Esophagus (tissue), 2 donors: ENCODE results near the gene FOXP1. TPM values are rescaled to one million over a fixed set of nuclear protein-coding genes. Genes with fewer than 3 reads are reported as not detected.

Source experiments
- H3K27ac ChIP-seq, 2 donors: one replicate each; pipeline ENCODE4 v1.5.1; 2013; ENCODE audit warnings: low read depth in 2 of 2, mild to moderate bottlenecking in 2 of 2, inconsistent platforms in 1 of 2, low read length in 1 of 2, moderate library complexity in 1 of 2
- H3K27me3 ChIP-seq, 2 donors: one replicate each; pipeline ENCODE4 v1.6.1; 2013; ENCODE audit warnings: low read length in 2 of 2, control low read depth in 1 of 2, mild to moderate bottlenecking in 1 of 2; ENCODE audit not compliant: insufficient read depth in 2 of 2, control insufficient read depth in 1 of 2
- H3K36me3 ChIP-seq, 2 donors: one replicate each; pipeline ENCODE4 v1.6.1; 2013; ENCODE audit warnings: low read length in 1 of 2; ENCODE audit not compliant: control insufficient read depth in 2 of 2, insufficient read depth in 2 of 2
- H3K4me1 ChIP-seq, 2 donors: one replicate each; pipeline ENCODE4 v1.6.1; 2013; ENCODE audit warnings: low read length in 1 of 2; ENCODE audit not compliant: control insufficient read depth in 2 of 2, insufficient read depth in 2 of 2
- H3K4me3 ChIP-seq, 2 donors: one replicate each; pipeline ENCODE4 v1.5.1; 2013; ENCODE audit warnings: low read length in 2 of 2, mild to moderate bottlenecking in 2 of 2, low read depth in 1 of 2, moderate library complexity in 1 of 2
- H3K9me3 ChIP-seq, 2 donors: one replicate each; pipeline ENCODE4 v1.6.1; 2013; ENCODE audit warnings: mild to moderate bottlenecking in 2 of 2, low read depth in 1 of 2, low read length in 1 of 2, moderate library complexity in 1 of 2; ENCODE audit not compliant: control insufficient read depth in 2 of 2, insufficient read depth in 1 of 2
- WGBS, 2 donors: extraction: QIAGEN DNeasy Blood & Tissue Kit; methylation state at CpG; one replicate each; pipeline ENCODE4 v1.1.7; 2013; 5-methylcytosine and 5-hydroxymethylcytosine counted together
- polyA plus RNA-seq, 2 donors: library from polyadenylated mRNA; stranded (reverse); fragments of 200-250 nt; gene quantifications; one replicate each; pipeline ENCODE4 v1.2.3, GENCODE V29; 2013
- donor health status: healthy with polysubstance abuse.
- donor health status: Bipolar disorder and iron deficiency.

The FOXP1 gene
- polyA plus RNA-seq, 2 donors, result 10.7 to 20.4 TPM

- 14 to 22% methylated on average over 9 of the region's 9 CpGs for WGBS, 2 donors
- Histone ChIP-seq H3K9me3 (no peaks in the 10 kb centered on the region), H3K4me1 (peaks cover 6 to 7% of the 10 kb centered on the region in 2 donors), H3K27ac (peak overlapping the region; percentile 40 to 65), H3K36me3 (no peaks in the 10 kb centered on the region), H3K27me3 (no peaks in the 10 kb centered on the region), H3K4me3 (no peak overlapping the region)
Observed at GRCh38 chr3:71389911-71390573, 193.5 kb downstream of the FOXP1 start.

- WGBS, 2 donors, result 46 to 68% methylated on average over 10 of the region's 10 CpGs
- Histone ChIP-seq H3K27ac (no peak overlapping the region), H3K4me3 (no peak overlapping the region), H3K4me1 (peaks cover 6 to 7% of the 10 kb centered on the region in 2 donors), H3K27me3 (no peaks in the 10 kb centered on the region), H3K36me3 (no peaks in the 10 kb centered on the region), H3K9me3 (no peaks in the 10 kb centered on the region)
Observed at GRCh38 chr3:71389191-71389590, 194.3 kb downstream of the FOXP1 start.

- Histone ChIP-seq H3K4me1 (peaks cover 6 to 7% of the 10 kb centered on the region in 2 donors), H3K36me3 (no peaks in the 10 kb centered on the region), H3K27ac (no peak overlapping the region), H3K4me3 (no peak overlapping the region), H3K27me3 (no peaks in the 10 kb centered on the region), H3K9me3 (no peaks in the 10 kb centered on the region)
- WGBS, 2 donors, result 74 to 87% methylated on average over 6 of the region's 6 CpGs
Observed at GRCh38 chr3:71388535-71389120, 194.9 kb downstream of the FOXP1 start.

- H3K27ac ChIP-seq, result no peak overlapping the region
- no peaks in the 10 kb centered on the region for H3K9me3 ChIP-seq
- H3K4me3 ChIP-seq, result no peak overlapping the region
- 84% methylated on average over 8 of the region's 8 CpGs for WGBS, 2 donors
- peaks cover 6 to 7% of the 10 kb centered on the region in 2 donors for H3K4me1 ChIP-seq
- H3K36me3 ChIP-seq, result no peaks in the 10 kb centered on the region
- no peaks in the 10 kb centered on the region for H3K27me3 ChIP-seq
Observed at GRCh38 chr3:71387586-71387985, 195.9 kb downstream of the FOXP1 start.

DNA sequence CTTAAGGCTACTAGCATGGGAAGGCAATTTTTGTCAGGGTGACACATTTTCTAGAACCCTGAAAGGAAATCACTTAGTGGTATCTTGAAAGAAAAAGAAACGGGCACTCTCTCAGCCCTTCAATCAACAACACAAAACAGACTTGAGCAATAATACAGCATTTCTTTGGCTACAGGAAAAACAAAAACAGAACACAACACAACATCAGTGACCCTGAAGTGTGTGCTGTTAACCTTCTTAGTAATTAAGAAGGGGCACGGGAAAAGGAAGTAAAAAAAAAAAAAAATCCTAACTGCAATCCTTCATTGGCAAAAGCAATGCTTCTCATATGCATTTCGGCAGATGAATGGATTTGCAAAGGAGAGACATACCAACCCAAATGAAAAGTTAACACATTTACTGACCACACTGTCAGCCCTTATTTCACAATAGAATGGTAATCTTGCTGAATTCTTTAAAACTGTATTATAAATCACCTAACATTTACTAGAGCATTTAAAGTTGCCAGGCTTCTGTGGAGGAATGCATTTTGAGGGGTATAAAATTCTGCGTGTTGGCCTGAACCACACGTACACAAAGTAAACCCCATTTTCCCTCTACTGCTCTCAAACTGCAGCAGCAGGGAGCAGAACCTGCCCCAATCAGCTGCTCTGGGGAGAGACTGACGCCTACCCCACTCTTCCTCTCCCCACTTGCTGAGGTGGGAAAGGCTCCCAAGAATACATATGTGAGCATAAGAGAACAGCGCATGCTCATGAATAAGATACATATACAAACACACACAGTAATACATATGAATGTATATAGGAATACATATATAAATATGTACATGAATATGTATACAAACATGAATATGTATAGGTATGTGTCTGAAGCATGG is 198.5 kb downstream of the FOXP1 start:
- 76 to 79% methylated on average over 7 of the region's 7 CpGs for WGBS, 2 donors
- no peak overlapping the region for H3K4me3 ChIP-seq
- H3K4me1 ChIP-seq, result peaks cover 3 to 4% of the 10 kb centered on the region in 2 donors
- no peaks in the 10 kb centered on the region for H3K27me3 ChIP-seq
- H3K27ac ChIP-seq, result no peak overlapping the region
- H3K9me3 ChIP-seq, result no peaks in the 10 kb centered on the region
- H3K36me3 ChIP-seq, result no peaks in the 10 kb centered on the region

DNA sequence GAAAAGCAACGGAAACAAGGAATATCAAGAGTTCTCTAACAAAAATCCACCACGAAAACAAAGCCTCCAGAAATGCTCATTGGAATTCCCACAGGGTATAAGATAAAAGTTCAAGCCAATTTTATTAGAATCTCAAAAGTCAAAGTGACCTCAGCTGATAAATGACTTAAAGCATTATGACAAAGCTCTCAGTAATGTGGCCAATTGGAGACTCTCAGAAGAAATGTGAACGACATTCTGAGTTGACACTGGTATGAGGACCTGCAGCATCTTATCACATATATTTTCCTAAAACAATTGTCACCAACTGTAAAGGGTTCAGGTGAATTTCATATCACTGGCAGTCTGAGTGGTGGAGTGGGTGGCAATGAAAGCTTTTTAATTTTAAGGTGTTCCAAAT is 199.1 kb downstream of the FOXP1 start:
- Histone ChIP-seq H3K4me3 (no peak overlapping the region), H3K36me3 (no peaks in the 10 kb centered on the region), H3K27ac (no peak overlapping the region), H3K4me1 (no peaks in the 10 kb centered on the region), H3K27me3 (no peaks in the 10 kb centered on the region), H3K9me3 (no peaks in the 10 kb centered on the region)
- WGBS, 2 donors, result 61 to 69% methylated on average over 3 of the region's 3 CpGs

DNA sequence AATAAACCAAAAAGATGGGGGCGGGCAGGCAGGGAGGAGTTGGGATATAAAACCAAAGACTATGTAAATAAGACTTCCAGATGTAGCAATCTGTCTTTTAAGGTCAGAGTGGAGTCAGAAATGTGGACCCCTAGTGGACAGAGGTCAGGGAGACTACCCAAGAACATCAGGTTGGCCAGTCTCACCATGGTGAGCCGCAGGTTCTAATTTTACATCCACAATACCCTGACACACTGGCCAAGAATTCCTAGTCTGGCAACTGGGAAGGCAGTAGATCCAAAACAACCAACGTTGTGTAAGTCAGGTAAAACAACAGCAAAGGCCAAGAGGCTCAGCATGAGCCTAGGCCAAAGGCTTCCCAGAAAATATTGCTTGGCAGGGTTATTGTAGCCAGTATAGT is 203.4 kb downstream of the FOXP1 start:
- WGBS, 2 donors, result 78% methylated on average over 3 of the region's 3 CpGs
- H3K27ac ChIP-seq, result no peak overlapping the region
- H3K9me3 ChIP-seq, result no peaks in the 10 kb centered on the region
- H3K4me1 ChIP-seq, result no peaks in the 10 kb centered on the region
- H3K27me3 ChIP-seq, result no peaks in the 10 kb centered on the region
- no peaks in the 10 kb centered on the region for H3K36me3 ChIP-seq
- no peak overlapping the region for H3K4me3 ChIP-seq

- no peaks in the 10 kb centered on the region for H3K36me3 ChIP-seq
- H3K4me3 ChIP-seq, result no peak overlapping the region
- no peak overlapping the region for H3K27ac ChIP-seq
- H3K4me1 ChIP-seq, result no peaks in the 10 kb centered on the region
- no peaks in the 10 kb centered on the region for H3K9me3 ChIP-seq
- H3K27me3 ChIP-seq, result no peaks in the 10 kb centered on the region
- 96 to 98% methylated on average over 1 of the region's 1 CpG for WGBS, 2 donors
Observed at GRCh38 chr3:71378509-71378908, 205.0 kb downstream of the FOXP1 start.

DNA sequence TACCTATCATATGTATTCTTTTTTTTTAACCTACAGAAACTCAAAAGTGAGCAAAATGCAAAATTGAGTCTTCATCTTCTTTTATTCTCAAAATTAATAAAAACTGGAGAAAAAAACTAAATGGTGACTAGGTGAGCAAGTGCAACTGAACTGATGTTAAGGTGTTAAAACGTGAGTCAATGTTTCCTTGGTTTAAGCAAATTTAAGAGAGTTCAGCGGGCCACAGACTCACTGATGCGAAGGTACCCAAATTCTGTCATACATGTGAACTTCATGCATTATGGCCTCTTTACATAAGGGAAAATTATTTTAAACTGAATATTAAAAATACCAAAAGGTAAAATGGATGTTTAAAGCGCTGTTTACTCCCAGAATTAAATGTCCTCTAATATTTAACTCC is 206.6 kb downstream of the FOXP1 start:
- Histone ChIP-seq H3K36me3 (no peaks in the 10 kb centered on the region), H3K9me3 (no peaks in the 10 kb centered on the region), H3K4me1 (no peaks in the 10 kb centered on the region), H3K4me3 (no peak overlapping the region), H3K27me3 (no peaks in the 10 kb centered on the region), H3K27ac (no peak overlapping the region)
- WGBS, 2 donors, result 94 to 96% methylated on average over 4 of the region's 4 CpGs
